ENCODE measurements around the gene TUBB6. TPM values are rescaled to one million over a fixed set of nuclear protein-coding genes. Genes with fewer than 3 reads are reported as not detected.

The TUBB6 gene
- total and polyA plus RNA-seq, 2 donors (not counting 3 experiments of a cell fraction or from before 2014, with no cell fraction given), result 440 to 747 TPM

DNA sequence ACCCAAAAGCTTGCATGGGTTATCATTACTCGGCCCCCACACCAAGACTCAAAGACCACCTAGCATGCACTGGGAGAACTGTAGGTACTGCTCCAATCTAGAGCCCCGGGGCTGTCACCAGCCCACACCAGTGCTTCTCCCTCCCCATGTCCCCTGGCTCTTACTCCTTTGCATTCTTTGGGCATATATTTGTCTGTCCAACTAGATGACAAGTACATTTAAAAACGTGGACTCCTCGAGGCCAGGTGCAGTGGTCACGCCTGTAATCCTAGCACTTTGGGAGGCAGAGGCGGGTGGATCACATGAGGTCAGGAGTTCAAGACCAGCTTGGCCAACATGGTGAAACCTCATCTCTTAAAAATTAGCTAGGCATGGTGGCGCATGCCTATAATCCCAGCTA, 61.2 kb downstream of the TUBB6 start:
- no peaks in the 10 kb centered on the region for H3K9me3 ChIP-seq (replicated peaks; ENCODE audit: control insufficient read depth, insufficient read depth, low read length)
- no peaks in the 10 kb centered on the region for H3K9me1 ChIP-seq (replicated peaks; ENCODE audit: control insufficient read depth, extremely low read depth, insufficient read depth, low read length)
- dilution Hi-C loops (cut with MboI; ENCODE audit: extremely low pct_ligation_motif_present, low sequenced_read_pairs), result no loop called here
- ChIA-PET POLR2A (no interaction called here), CTCF (interaction anchor here (1.5 kb wide), 1 partner anchor 41 kb away, joined by 7 read pairs; no protein-coding TSS in a partner anchor)
- H3K27ac ChIP-seq (ENCODE audit: insufficient read depth, low read depth, low read length), result no peak overlapping the region
- peaks cover 36% of the 10 kb centered on the region for H3K79me2 ChIP-seq (ENCODE audit: control insufficient read depth, insufficient read depth, low read length)
- no peaks in the 10 kb centered on the region for H4K20me1 ChIP-seq (replicated peaks; ENCODE audit: control insufficient read depth, extremely low read depth, insufficient read depth, low read length)
- H3K4me1 ChIP-seq (ENCODE audit: control insufficient read depth, extremely low read depth, insufficient read depth, low read length), result no peaks in the 10 kb centered on the region
- BruUV-seq (replicated peaks), result no TSS peak
- TF ChIP-seq EZH2 (IDR thresholded peaks at IDR 0.05; ENCODE audit: borderline replicate concordance, low read depth, low read length, severe bottlenecking) (no peak), FOS (IDR thresholded peaks at IDR 0.05; ENCODE audit: borderline replicate concordance, insufficient read depth, low read length) (no peak), MYC (IDR thresholded peaks at IDR 0.05; ENCODE audit: low read depth, low read length) (no peak), POLR2A (IDR thresholded peaks at IDR 0.05; ENCODE audit: low read depth, low read length) (no peak), JUN (IDR thresholded peaks at IDR 0.05; ENCODE audit: borderline replicate concordance, insufficient read depth, insufficient read length, low read depth) (no peak), POLR2AphosphoS5 (IDR thresholded peaks at IDR 0.05; ENCODE audit: insufficient read depth, low read depth, low read length) (no peak), GATA2 (IDR thresholded peaks at IDR 0.05; ENCODE audit: insufficient read depth, insufficient read length, low read depth, low read length) (no peak)
- TF ChIP-seq, protein P1, sequence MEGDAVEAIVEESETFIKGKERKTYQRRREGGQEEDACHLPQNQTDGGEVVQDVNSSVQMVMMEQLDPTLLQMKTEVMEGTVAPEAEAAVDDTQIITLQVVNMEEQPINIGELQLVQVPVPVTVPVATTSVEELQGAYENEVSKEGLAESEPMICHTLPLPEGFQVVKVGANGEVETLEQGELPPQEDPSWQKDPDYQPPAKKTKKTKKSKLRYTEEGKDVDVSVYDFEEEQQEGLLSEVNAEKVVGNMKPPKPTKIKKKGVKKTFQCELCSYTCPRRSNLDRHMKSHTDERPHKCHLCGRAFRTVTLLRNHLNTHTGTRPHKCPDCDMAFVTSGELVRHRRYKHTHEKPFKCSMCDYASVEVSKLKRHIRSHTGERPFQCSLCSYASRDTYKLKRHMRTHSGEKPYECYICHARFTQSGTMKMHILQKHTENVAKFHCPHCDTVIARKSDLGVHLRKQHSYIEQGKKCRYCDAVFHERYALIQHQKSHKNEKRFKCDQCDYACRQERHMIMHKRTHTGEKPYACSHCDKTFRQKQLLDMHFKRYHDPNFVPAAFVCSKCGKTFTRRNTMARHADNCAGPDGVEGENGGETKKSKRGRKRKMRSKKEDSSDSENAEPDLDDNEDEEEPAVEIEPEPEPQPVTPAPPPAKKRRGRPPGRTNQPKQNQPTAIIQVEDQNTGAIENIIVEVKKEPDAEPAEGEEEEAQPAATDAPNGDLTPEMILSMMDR (IDR thresholded peaks at IDR 0.05; ENCODE audit: extremely low read depth in 1 of 2, insufficient read depth in 1 of 2, low read depth in 1 of 2, low read length in 2 of 2), result no peak
- TF ChIP-seq, protein P2, sequence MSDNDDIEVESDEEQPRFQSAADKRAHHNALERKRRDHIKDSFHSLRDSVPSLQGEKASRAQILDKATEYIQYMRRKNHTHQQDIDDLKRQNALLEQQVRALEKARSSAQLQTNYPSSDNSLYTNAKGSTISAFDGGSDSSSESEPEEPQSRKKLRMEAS (IDR thresholded peaks at IDR 0.05; ENCODE audit: insufficient read depth, insufficient read length), result no peak
- no peak for DNase-seq (ENCODE audit: low read depth, low spot score)
- H3K4me2 ChIP-seq (ENCODE audit: insufficient read depth, low read length), result no peak overlapping the region
- intact Hi-C loops (cut with micrococcal nuclease), result no loop called here
- no peak overlapping the region for H3K4me3 ChIP-seq (replicated peaks in 1 of 3; ENCODE audit: insufficient read depth in 1 of 3, low read depth in 1 of 3, low read length in 3 of 3)
- H3K36me3 ChIP-seq (ENCODE audit: control insufficient read depth in 2 of 2, extremely low read depth in 1 of 2, insufficient read depth in 2 of 2, low read length in 2 of 2), result peaks cover 0 to 8% of the 10 kb centered on the region in 2 experiments
- no peak overlapping the region for H2AFZ ChIP-seq (ENCODE audit: low read depth, low read length)
- no peak overlapping the region for H3K9ac ChIP-seq (replicated peaks; ENCODE audit: extremely low read depth, insufficient read depth, low read length)
- FAIRE-seq, result no peak
- H3K27me3 ChIP-seq (ENCODE audit: control insufficient read depth in 2 of 2, insufficient read depth in 2 of 2, low read length in 2 of 2), result no peaks in the 10 kb centered on the region

Measured in endothelial cell of umbilical vein (primary cell).